ENCODE measurements around the gene SLC38A5.

The SLC38A5 gene

DNA sequence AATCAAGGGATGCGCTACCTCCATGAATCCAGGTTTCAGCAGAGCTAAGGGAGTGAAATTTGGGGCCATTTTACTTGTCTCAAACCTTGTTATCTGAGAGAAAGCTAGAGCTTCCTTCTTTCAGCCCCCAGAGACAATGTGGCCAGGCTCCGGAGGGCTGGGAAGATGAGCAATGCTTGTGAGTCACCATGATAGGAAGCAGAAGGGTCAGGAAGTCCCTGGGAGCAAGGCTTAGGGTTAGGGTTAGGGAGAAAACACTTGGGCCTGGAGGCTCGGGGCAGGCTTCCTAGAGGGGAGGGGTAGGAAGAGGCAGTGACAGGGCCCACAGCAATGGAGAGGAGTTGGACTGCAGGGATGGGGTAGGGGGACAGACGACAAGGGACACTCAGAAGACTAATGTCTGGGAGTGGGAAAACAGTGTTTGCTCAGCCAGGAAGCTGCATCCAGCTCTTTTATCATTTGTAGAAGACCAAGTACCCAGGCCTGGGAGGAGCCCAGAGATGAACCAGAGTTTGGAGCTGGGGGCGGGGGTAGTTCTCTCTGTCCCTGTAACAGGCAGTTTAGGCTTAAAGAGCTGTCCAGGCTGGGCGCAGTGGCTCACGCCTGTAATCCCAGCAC is 22.3 kb upstream of the SLC38A5 start:
- DNase-seq (ENCODE audit: low read depth): no peak
- H3K4me3 ChIP-seq (ENCODE audit: low read depth, low read length): no peak overlapping the region
- TF ChIP-seq, protein P1, sequence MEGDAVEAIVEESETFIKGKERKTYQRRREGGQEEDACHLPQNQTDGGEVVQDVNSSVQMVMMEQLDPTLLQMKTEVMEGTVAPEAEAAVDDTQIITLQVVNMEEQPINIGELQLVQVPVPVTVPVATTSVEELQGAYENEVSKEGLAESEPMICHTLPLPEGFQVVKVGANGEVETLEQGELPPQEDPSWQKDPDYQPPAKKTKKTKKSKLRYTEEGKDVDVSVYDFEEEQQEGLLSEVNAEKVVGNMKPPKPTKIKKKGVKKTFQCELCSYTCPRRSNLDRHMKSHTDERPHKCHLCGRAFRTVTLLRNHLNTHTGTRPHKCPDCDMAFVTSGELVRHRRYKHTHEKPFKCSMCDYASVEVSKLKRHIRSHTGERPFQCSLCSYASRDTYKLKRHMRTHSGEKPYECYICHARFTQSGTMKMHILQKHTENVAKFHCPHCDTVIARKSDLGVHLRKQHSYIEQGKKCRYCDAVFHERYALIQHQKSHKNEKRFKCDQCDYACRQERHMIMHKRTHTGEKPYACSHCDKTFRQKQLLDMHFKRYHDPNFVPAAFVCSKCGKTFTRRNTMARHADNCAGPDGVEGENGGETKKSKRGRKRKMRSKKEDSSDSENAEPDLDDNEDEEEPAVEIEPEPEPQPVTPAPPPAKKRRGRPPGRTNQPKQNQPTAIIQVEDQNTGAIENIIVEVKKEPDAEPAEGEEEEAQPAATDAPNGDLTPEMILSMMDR (IDR thresholded peaks at IDR 0.05; ENCODE audit: insufficient read depth, low read depth, low read length, missing control alignments): no peak

DNA sequence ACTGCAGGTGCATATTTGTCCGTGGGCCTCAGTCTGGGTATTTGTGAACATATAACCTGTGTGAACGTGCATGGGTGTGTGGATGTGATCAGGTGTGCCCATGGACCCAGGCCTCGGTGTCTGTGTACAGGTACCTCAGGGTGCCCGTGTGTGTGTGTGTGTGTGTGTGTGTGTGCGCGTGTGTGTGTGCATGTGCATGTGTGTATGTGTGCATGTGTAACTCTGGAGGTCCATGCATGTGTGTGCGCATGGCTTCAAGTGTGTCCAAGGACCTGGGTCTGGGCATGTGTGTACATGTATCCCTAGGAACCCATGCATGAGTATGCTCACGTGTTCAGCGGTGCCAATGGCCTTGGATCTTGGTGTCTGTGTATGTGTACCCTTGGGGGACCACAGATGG is 21.7 kb upstream of the SLC38A5 start:
- TF ChIP-seq, protein P1 (IDR thresholded peaks at IDR 0.05; ENCODE audit: insufficient read depth, low read depth, low read length, missing control alignments): no peak
- no peak overlapping the region for H3K4me3 ChIP-seq (ENCODE audit: low read depth, low read length)
- DNase-seq (ENCODE audit: low read depth): no peak

DNA sequence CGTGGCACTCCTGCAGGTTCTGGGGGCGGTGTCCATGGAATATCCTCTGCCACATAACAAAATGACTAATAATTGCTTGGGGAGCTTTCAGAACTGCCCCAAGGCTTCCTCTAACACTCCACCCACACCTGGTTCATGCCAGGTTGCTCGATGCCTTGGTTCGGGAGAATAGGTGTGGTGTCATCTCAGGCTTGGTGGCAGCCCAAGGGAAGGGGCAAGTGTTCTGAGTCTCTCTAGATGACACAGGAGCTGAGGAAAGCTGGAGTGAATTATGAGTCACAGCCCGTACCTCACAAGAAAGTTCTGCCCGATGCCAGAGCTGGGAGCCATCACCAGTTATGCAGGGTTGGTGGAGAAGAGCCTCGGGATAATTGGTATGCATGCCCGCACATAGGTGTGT is 20.6 kb upstream of the SLC38A5 start:
- no peak overlapping the region for H3K4me3 ChIP-seq (ENCODE audit: low read depth, low read length)
- no peak for DNase-seq (ENCODE audit: low read depth)
- TF ChIP-seq, protein P1 (IDR thresholded peaks at IDR 0.05; ENCODE audit: insufficient read depth, low read depth, low read length, missing control alignments): no peak

DNA sequence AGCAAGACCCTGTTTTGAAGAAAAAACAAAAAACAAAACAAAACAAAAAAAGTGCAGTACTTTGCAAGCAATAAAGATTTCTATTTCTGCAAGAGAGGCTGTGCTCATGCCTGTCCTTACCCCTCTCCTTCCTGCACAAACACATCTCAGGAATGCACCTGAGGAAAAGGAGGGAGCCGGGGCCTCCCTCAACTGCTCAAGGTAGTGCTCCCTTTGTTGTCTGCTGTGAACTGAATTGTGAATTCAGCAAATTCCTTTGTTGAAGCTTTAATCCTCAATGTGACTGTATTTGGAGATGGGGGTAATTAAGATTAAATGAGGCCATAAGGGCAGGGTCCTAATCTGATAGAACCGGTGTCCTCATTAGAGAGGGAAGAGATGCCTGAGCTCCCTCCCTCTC is 19.8 kb upstream of the SLC38A5 start:
- no peak for DNase-seq (ENCODE audit: low read depth)
- TF ChIP-seq, protein P1 (IDR thresholded peaks at IDR 0.05; ENCODE audit: insufficient read depth, low read depth, low read length, missing control alignments): no peak
- no peak overlapping the region for H3K4me3 ChIP-seq (ENCODE audit: low read depth, low read length)

DNA sequence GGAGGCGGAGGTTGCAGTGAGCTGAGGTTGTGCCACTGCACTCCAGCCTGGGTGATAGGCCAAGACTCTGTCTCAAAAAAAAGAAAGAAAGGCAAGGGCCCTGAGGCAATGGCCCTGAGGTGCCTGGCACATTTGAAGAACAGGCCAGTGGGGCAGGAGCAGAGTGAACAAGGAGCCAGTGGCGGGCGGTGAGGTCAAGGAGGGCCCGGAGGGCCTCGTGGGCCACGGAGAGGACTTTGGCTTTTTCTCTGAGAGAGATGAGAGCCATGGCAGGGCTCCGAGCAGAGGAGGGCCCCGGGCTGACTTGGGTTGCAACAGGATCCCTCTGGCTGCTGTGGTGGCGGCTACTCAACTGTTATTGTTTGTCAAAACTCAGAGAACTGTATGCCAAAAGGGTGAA is 19.2 kb upstream of the SLC38A5 start:
- no peak overlapping the region for H3K4me3 ChIP-seq (ENCODE audit: low read depth, low read length)
- TF ChIP-seq, protein P1 (IDR thresholded peaks at IDR 0.05; ENCODE audit: insufficient read depth, low read depth, low read length, missing control alignments): no peak
- DNase-seq (ENCODE audit: low read depth): no peak

DNA sequence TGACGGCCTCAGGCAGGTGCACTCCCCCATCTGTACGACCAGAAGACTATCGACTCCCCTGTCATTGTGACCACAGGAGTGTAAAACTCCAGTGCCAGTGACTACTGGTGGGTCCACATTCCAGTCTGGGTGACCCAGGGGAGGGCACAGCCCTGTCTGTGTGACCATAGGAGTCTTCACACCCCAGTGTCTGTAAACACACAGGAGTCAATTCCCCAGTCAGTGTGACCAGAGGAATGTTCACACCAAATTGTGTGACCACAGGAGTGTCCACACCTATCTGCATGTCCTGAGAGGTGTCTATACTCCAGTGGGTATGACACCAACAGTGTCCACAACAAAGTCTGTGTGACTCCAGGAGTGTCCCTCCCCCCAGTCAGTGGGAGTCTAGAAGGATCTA is 18.0 kb upstream of the SLC38A5 start:
- no peak for DNase-seq (ENCODE audit: low read depth)
- no peak overlapping the region for H3K4me3 ChIP-seq (ENCODE audit: low read depth, low read length)
- TF ChIP-seq, protein P1 (IDR thresholded peaks at IDR 0.05; ENCODE audit: insufficient read depth, low read depth, low read length, missing control alignments): no peak

DNA sequence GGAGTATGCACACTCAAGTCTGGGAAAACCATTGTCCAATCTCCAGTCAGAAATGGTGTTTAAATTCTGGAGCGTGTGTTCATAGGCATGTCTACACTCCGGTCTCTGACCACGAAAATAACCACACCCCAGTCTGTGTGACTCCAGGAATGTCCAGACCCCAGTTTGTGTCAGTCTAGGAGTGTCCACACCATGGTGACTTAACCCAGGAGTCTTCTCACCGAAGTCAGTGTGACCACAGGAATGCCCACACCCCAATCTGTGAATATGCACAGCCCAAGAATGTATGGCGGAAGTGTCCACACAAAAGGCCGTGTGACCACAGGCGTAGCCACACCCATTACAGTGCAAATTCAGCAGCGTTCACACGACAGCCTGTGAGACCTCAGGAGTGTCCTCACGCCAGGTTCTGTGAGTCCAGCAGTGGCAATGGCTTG is 17.3 kb upstream of the SLC38A5 start:
- H3K4me3 ChIP-seq (ENCODE audit: low read depth, low read length): no peak overlapping the region
- no peak for DNase-seq (ENCODE audit: low read depth)
- TF ChIP-seq, protein P1 (IDR thresholded peaks at IDR 0.05; ENCODE audit: insufficient read depth, low read depth, low read length, missing control alignments): no peak

All from GM12865 (cell line).